Measurements from ENCODE around the gene TMEM120B. TPM values are rescaled to one million over a fixed set of nuclear protein-coding genes. Genes with fewer than 3 reads are reported as not detected.
A peak's percentile ranks its signal among the peaks of the same experiment; 100 is the strongest.

Gene TMEM120B
- total and polyA plus RNA-seq, 2 of the 4 experiments (the other 2 are of a cell fraction), result 10.6 to 18.4 TPM

DNA sequence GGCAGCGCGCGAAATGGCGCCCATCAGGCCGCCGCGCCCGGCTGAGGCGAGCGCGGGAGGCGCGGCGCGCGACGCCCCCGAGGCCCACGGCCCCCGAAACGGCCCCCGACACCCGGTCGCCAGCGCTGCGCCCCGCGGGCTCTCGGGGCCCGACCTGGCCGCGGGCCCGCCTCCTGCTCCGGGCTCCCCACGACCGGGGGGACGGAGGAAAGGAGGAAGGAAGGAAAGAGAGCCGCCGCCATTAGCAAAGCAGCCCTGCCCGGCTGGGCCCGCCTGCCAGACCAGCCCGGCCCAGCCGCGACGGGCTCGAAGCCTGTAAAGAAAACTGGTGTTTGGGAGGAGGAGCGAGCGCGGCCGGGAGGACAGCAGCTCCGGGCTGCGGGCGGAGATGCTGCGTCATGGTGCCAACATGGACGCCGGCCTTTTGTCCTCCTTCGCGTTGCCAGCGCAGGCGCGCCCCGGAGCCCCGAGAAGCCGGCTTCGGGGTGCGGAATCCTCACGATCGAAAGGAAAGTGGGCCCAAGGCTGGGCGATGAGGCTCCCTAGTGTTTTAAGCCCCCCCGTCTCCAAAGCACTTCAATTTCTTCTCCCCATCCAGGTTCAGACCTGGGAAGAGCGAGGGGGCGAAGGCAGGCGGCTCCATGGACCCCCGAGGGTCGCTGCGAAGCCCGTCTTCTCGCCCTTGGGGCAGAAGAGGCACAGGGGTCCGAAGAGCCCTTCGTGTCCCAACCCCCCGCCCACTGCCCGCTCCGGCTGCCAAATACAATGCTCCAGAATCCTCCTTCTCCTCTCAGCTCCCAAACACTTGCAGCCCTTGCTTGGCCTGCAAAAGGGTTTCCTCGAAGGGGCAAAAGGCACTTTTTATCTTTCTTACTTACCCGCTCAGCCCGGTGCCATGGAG, 88.4 kb downstream of the TMEM120B start:
- Histone ChIP-seq H4K91ac (ENCODE audit: insufficient read depth, low read depth, low read length) (peak overlapping the region; percentile 99), H2AFZ (replicated peaks; ENCODE audit: low read length, poor library complexity) (peak overlapping the region; percentile 54), H3K36me3 (ENCODE audit: control insufficient read depth, insufficient read depth, low read length) (peaks cover 6% of the 10 kb centered on the region), H3K18ac (ENCODE audit: low read depth, low read length) (peak overlapping the region; percentile 99), H3K23ac (ENCODE audit: low read depth, low read length) (peak overlapping the region; percentile 100), H3K27me3 (ENCODE audit: control insufficient read depth, insufficient read depth, low read length) (no peaks in the 10 kb centered on the region), H3K14ac (replicated peaks; ENCODE audit: low read depth, low read length) (peak overlapping the region; percentile 100), H4K20me1 (ENCODE audit: insufficient read depth, low read length) (peaks cover 15% of the 10 kb centered on the region), H2BK5ac (ENCODE audit: low read depth, low read length, poor library complexity, severe bottlenecking) (peak overlapping the region; percentile 99), H3K27ac (ENCODE audit: insufficient read depth, low read length) (peak overlapping the region; percentile 97), H3K9ac (ENCODE audit: low read depth, low read length) (peak overlapping the region; percentile 93), H3K4me3 (ENCODE audit: insufficient read depth, low read depth, low read length) (peak overlapping the region; percentile 52), H4K8ac (ENCODE audit: low read depth in 2 of 2, low read length in 2 of 2) (peak overlapping the region; percentile 93 to 99), H3K79me1 (ENCODE audit: low read depth in 1 of 2, low read length in 2 of 2) (peaks cover 6 to 43% of the 10 kb centered on the region in 2 experiments; a peak in 3 of 4 replicates), H3K9me3 (ENCODE audit: control insufficient read depth, insufficient read depth, low read length) (no peaks in the 10 kb centered on the region), H2AK5ac (ENCODE audit: low read depth, low read length) (peak overlapping the region; percentile 87), H3K4me2 (ENCODE audit: low read depth, low read length) (peak overlapping the region; percentile 96), H4K5ac (ENCODE audit: low read depth, low read length) (peak overlapping the region; percentile 100), H2BK120ac (ENCODE audit: low read depth, low read length) (peak overlapping the region; percentile 88), H3K56ac (ENCODE audit: extremely low read depth, insufficient read depth, low read length) (peak overlapping the region; percentile 99), H2BK15ac (ENCODE audit: low read depth, low read length) (peak overlapping the region; percentile 77; the same call in 2 of the 3 replicates), H3K4ac (ENCODE audit: low read depth, low read length) (peak overlapping the region; percentile 99), H2AK9ac (replicated peaks; ENCODE audit: low read depth, low read length, poor library complexity) (peak overlapping the region; percentile 100), H3K4me1 (ENCODE audit: control insufficient read depth, insufficient read depth, low read length) (peaks cover 30% of the 10 kb centered on the region), H2BK20ac (ENCODE audit: low read depth, low read length) (peak overlapping the region; percentile 4; the same call in 1 of the 2 replicates), H3K9me1 (ENCODE audit: insufficient read depth, low read length) (peaks cover 4% of the 10 kb centered on the region; the same call in 1 of the 2 replicates)
- intact Hi-C loops (cut with micrococcal nuclease) (no loop called here), in situ Hi-C loops (cut with MboI; ENCODE audit: low sequenced_read_pairs) (no loop called here), dilution Hi-C loops (cut with HindIII; ENCODE audit: low sequenced_read_pairs, unreplicated experiment) (no loop called here)
- POLR2A ChIA-PET (ENCODE audit: unreplicated experiment), result interaction anchor here (0.6 to 3.4 kb wide), 5 partner anchors 10 to 684 kb away, joined by 3 to 20 read pairs (median 11); no protein-coding TSS in a partner anchor
- peak; percentile 5 for ATAC-seq (ENCODE audit: low read depth)
- 0% methylated on average over 9 of the region's 86 CpGs; no CpG with 5 or more reads in 1 of the 2 experiments for WGBS, 2 experiments (ENCODE audit: extremely low coverage in 2 of 2, insufficient read length in 1 of 2)
- peak; percentile 83 for DNase-seq
- BruUV-seq (replicated peaks), result no TSS peak
- CTCF ChIA-PET, result interaction anchor here (1.0 kb wide), 1 partner anchor 87 kb away, joined by 3 read pairs; the partner anchor contains the start of gene PSMD9
- TF ChIP-seq CEBPB (IDR thresholded peaks at IDR 0.05; ENCODE audit: low read depth, low read length) (no peak), SMC3 (IDR thresholded peaks at IDR 0.05; ENCODE audit: low read depth, low read length) (no peak), POLR2A (IDR thresholded peaks at IDR 0.05; ENCODE audit: low read depth, low read length) (peak; percentile 86), NFE2L2 (IDR thresholded peaks at IDR 0.05; ENCODE audit: low read depth, low read length) (peak; percentile 90), FOS (IDR thresholded peaks at IDR 0.05; ENCODE audit: low read depth, low read length) (no peak), CTCF (conservative IDR thresholded peaks at IDR 0.05; ENCODE audit: low read depth, low read length) (no peak), MAZ (IDR thresholded peaks at IDR 0.05; ENCODE audit: borderline replicate concordance, low read depth, low read length) (no peak; the same call in 1 of the 2 replicates), ELK1 (IDR thresholded peaks at IDR 0.05; ENCODE audit: borderline replicate concordance, low read depth, low read length) (no peak), RCOR1 (IDR thresholded peaks at IDR 0.05; ENCODE audit: insufficient replicate concordance, low read length) (no peak), MAFK (IDR thresholded peaks at IDR 0.05; ENCODE audit: low read depth, low read length) (peak; percentile 44; the same call in 1 of the 2 replicates), MXI1 (IDR thresholded peaks at IDR 0.05; ENCODE audit: borderline replicate concordance, low read depth, low read length) (no peak), RFX5 (IDR thresholded peaks at IDR 0.05; ENCODE audit: low read depth, low read length) (no peak), BHLHE40 (IDR thresholded peaks at IDR 0.05; ENCODE audit: low read depth, low read length) (no peak), CHD1 (IDR thresholded peaks at IDR 0.05; ENCODE audit: low read depth, low read length) (no peak)

All from IMR-90 (cell line).